Kidney (tissue), 14 donors: Measurements from ENCODE around the gene TERB1. TPM values are rescaled to one million over a fixed set of nuclear protein-coding genes. Genes with fewer than 3 reads are reported as not detected.

ENCODE experiments used
- DNase-seq, 5 donors: peaks; one replicate each; pipeline ENCODE4 v3.0.0-alpha.2; 2013 to 2020
- FAIRE-seq: peaks from 2 replicates; lab custom pipeline; 2012; peaks lifted over from hg19 to GRCh38; lab: Jason Lieb, UNC
- H3K27ac ChIP-seq, 2 donors: one replicate each; pipeline ENCODE4 v1.7.0; 2013; ENCODE audit warnings: low read depth in 2 of 2, low read length in 2 of 2, inconsistent platforms in 1 of 2
- H3K27me3 ChIP-seq: one replicate; pipeline ENCODE4 v1.7.1; 2013; ENCODE audit warnings: low read length, inconsistent platforms; ENCODE audit not compliant: control insufficient read depth, insufficient read depth
- H3K36me3 ChIP-seq, 3 donors: one replicate each; pipeline versions ENCODE4 v1.7.0 to v1.7.1; 2013; ENCODE audit warnings: low read length in 3 of 3, control low read depth in 1 of 3, inconsistent platforms in 1 of 3; ENCODE audit not compliant: insufficient read depth in 3 of 3, control insufficient read depth in 2 of 3
- H3K4me1 ChIP-seq, 3 donors: one replicate each; pipeline versions ENCODE4 v1.7.0 to v1.7.1; 2013; ENCODE audit warnings: low read length in 3 of 3, inconsistent platforms in 1 of 3, low read depth in 1 of 3; ENCODE audit not compliant: control insufficient read depth in 2 of 3, insufficient read depth in 2 of 3
- H3K4me3 ChIP-seq, 3 donors: one replicate each; pipeline versions ENCODE4 v1.7.0 to v1.8.1; 2013; ENCODE audit warnings: low read length in 3 of 3, control low read depth in 1 of 3, inconsistent platforms in 1 of 3
- H3K9ac ChIP-seq, 3 donors: one replicate each; pipeline versions ENCODE4 v1.7.0 to v1.7.1; 2013; ENCODE audit warnings: low read length in 3 of 3, control low read depth in 1 of 3, inconsistent platforms in 1 of 3
- H3K9me3 ChIP-seq, 3 donors: one replicate each; pipeline versions ENCODE4 v1.7.0 to v1.7.1; 2013; ENCODE audit warnings: low read length in 3 of 3, control low read depth in 1 of 3, inconsistent platforms in 1 of 3; ENCODE audit not compliant: control insufficient read depth in 2 of 3, insufficient read depth in 1 of 3
- intact Hi-C: fragments of 100-400 bp; cut with DNase I; formaldehyde crosslinking; loops from one replicate; pipeline ENCODE4 v1.11.1; 2022
- polyA plus RNA-seq: library from polyadenylated mRNA; stranded (reverse); fragments of 350-450 nt; fragmentation: Illumina TruSeq; extraction: RNeasy Lipid Tissue Mini Kit (QIAGEN cat#74804); gene quantifications from one replicate; pipeline ENCODE4 v1.2.3, GENCODE V29; 2014; ENCODE audit warnings: low read depth, low replicate concordance; ENCODE audit not compliant: insufficient read depth
- total RNA-seq: library from RNA; stranded (reverse); fragmentation: NEBNext Ultra II Directional; extraction: Animal tissue kit (Norgen Biotek cat#: 25700); gene quantifications from one replicate; pipeline ENCODE4 v1.2.1, GENCODE V29; 2021
- TF ChIP-seq, protein P1 (sequence below): IDR thresholded peaks from 3 replicates; pipeline ENCODE4 v1.5.1; 2012; ENCODE audit warnings: mild to moderate bottlenecking, moderate library complexity, borderline replicate concordance; ENCODE audit not compliant: insufficient read depth; ENCODE audit errors: extremely low read depth
- donor health status: control.
- donor health status: control.
- donor health status: control.
- donor health status: control.
- donor health status: control.
- donor health status: DM: yes; HTN: yes; CAD: no.
- donor health status: Normal renal cell carcinoma (clear cell type).

TERB1 gene
- total and polyA plus RNA-seq, 2 donors from 2014 or later, result 0.19 TPM; not detected in 1

DNA sequence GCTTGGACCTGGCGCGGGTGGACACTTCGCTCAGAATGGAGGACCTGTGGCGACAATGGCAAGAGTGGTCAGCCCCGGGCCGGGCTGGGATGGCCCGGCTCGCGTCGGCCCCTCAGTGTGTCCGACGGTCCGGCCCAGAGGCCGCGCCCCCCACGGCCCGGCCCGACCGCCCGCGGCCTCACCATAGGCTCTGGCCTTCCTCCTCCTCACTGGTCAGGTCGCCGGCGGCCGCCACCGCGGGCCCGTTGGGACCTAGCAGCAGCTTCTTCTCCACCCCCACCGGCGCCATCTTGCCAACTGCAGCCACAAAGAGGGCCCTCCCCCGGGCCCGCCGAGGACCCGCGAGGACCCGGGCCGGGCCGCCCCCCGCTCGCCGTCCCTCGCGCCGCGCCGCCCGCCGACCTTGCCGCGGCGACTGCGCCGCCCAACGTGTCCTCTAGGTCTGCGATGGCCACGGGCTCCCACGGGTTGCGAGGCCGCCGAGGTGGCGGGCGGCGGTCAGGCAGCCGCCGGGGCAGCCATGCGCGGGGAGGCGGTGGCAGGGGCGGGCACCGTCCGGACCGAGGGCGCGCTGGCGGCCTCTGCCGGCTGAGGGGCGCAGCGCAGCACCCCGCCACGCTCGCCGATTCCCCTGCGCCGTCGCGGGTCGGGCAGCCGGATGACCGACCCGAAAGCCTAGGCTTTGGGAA, 49.9 kb downstream of the TERB1 start, which contains the start of gene DYNC1LI2:
Gene DYNC1LI2, minus strand, starts transcription at position 307 of the 689 bp plus-strand sequence. Its CDS starts 18 bp downstream, at position 289.
- Histone ChIP-seq H3K27me3 (no peaks in the 10 kb centered on the region), H3K4me1 (peaks cover 3 to 20% (median 18%) of the 10 kb centered on the region in 3 donors), H3K4me3 (peak within 1 kb of the TSS; percentile 81 to 88 (median 87)), H3K27ac (peak within 1 kb of the TSS; percentile 72 to 84), H3K9me3 (no peaks in the 10 kb centered on the region), H3K9ac (peak within 1 kb of the TSS; percentile 63 to 95 (median 91)), H3K36me3 (peaks cover 2 to 20% (median 6%) of the 10 kb centered on the region in 3 donors)
- DNase-seq (peak; percentile 80 to 94 (median 90)), FAIRE-seq (no peak)
- TF ChIP-seq, protein P1, sequence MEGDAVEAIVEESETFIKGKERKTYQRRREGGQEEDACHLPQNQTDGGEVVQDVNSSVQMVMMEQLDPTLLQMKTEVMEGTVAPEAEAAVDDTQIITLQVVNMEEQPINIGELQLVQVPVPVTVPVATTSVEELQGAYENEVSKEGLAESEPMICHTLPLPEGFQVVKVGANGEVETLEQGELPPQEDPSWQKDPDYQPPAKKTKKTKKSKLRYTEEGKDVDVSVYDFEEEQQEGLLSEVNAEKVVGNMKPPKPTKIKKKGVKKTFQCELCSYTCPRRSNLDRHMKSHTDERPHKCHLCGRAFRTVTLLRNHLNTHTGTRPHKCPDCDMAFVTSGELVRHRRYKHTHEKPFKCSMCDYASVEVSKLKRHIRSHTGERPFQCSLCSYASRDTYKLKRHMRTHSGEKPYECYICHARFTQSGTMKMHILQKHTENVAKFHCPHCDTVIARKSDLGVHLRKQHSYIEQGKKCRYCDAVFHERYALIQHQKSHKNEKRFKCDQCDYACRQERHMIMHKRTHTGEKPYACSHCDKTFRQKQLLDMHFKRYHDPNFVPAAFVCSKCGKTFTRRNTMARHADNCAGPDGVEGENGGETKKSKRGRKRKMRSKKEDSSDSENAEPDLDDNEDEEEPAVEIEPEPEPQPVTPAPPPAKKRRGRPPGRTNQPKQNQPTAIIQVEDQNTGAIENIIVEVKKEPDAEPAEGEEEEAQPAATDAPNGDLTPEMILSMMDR, result peak; percentile 80
- intact Hi-C loops, result no loop called here

DNA sequence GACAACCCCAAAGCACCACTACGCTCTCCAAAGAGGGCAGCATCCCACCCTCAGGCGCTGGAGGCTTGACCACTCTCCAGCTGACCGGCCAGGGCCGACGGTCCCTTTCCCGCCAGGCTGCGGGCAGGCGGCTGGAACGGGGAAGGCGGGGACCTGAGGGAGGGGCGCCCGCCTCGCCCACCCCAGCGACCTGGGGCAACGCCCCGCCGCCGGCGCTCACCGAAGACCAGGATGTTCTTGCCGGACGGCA, 50.4 kb downstream of the TERB1 start:
- intact Hi-C loops, result no loop called here
- DNase-seq (peak in 4 of 5 donors; percentile 38 to 79 (median 63)), FAIRE-seq (no peak)

DNA sequence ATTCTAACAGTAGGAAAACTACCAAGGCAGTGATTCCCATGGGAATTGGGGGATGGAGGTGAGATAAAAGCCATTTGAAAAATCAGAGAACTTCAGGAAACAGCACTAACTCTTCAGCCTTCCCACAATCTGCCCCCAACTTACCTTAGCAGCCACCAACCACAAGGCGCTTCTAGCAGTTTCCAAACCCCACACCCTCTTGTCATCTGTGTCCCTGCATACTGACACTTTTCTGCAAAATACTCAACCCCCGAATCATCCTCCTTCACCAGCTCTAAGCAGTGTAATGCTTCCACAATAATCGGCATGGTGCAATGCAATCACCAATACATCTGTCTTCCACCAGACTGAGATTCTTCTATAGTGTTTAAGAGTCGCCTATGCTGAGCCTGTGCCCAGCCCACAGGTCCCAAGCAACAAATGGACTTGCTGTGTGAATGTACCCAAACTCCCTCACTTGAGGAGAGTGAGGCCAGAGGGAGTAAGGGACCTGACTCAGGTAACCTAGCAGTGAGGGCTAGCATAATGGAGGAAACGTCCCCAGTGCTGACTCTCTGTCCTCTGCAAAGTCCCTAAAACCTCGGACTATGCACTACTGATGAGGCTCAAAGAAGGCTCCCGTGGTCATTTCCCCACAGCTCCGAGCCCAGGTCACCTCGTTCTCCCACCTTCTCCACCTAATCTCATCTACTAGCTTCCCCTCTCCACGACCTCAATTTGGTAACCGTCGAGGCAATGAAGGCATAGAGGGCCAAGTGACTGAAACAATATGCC, 50.9 kb downstream of the TERB1 start:
- peak overlapping the region in 1 of 2 donors; percentile 84 for H3K27ac ChIP-seq
- H3K9ac ChIP-seq, result peak overlapping the region; percentile 63 to 95 (median 91)
- FAIRE-seq, result no peak
- TF ChIP-seq, protein P1, result no peak
- DNase-seq, result no peak
- intact Hi-C loops, result no loop called here
- peaks cover 3 to 20% (median 18%) of the 10 kb centered on the region in 3 donors for H3K4me1 ChIP-seq
- peak overlapping the region; percentile 81 to 88 (median 87) for H3K4me3 ChIP-seq
- no peaks in the 10 kb centered on the region for H3K27me3 ChIP-seq
- H3K36me3 ChIP-seq, result peaks cover 2 to 20% (median 7%) of the 10 kb centered on the region in 3 donors
- H3K9me3 ChIP-seq, result no peaks in the 10 kb centered on the region

More for the DNA sequence above, 50.4 kb downstream of the TERB1 start:
- peak overlapping the region; percentile 72 to 84 for H3K27ac ChIP-seq
- no peaks in the 10 kb centered on the region for H3K27me3 ChIP-seq
- H3K4me3 ChIP-seq, result peak overlapping the region; percentile 81 to 88 (median 87)
- peak overlapping the region; percentile 63 to 95 (median 91) for H3K9ac ChIP-seq
- TF ChIP-seq, protein P1, result no peak
- H3K36me3 ChIP-seq, result peaks cover 2 to 20% (median 7%) of the 10 kb centered on the region in 3 donors
- H3K9me3 ChIP-seq, result no peaks in the 10 kb centered on the region
- peaks cover 3 to 20% (median 18%) of the 10 kb centered on the region in 3 donors for H3K4me1 ChIP-seq
